Fibroblast of lung (primary cell): ENCODE data around the gene RNF181. TPM values are rescaled to one million over a fixed set of nuclear protein-coding genes. Genes with fewer than 3 reads are reported as not detected.
A peak's percentile ranks its signal among the peaks of the same experiment; 100 is the strongest.

Source experiments
- DNase-seq, 2 donors: peaks; one replicate each; pipeline versions ENCODE4 v3.0.0 to v3.0.0-alpha.2; 2010; ENCODE audit warnings: low read depth in 2 of 2
- H2AFZ ChIP-seq: 2 replicates; pipeline ENCODE4 v1.5.1; 2012; ENCODE audit warnings: low read length, control low read depth, inconsistent platforms
- H3K27ac ChIP-seq: 2 replicates; pipeline ENCODE4 v1.5.1; 2011; ENCODE audit warnings: low read length, control low read depth; ENCODE audit not compliant: insufficient read depth
- H3K27me3 ChIP-seq: 2 replicates; pipeline ENCODE4 v1.5.1; 2011; ENCODE audit warnings: mild to moderate bottlenecking, low read length; ENCODE audit not compliant: control insufficient read depth, insufficient read depth
- H3K36me3 ChIP-seq: 2 replicates; pipeline ENCODE4 v1.5.1; 2011; ENCODE audit warnings: low read length; ENCODE audit not compliant: control insufficient read depth, insufficient read depth
- H3K4me1 ChIP-seq: 2 replicates; pipeline ENCODE4 v1.5.1; 2011; ENCODE audit warnings: low read length; ENCODE audit not compliant: control insufficient read depth, insufficient read depth; ENCODE audit errors: extremely low read depth
- H3K4me2 ChIP-seq: 2 replicates; pipeline ENCODE4 v1.5.1; 2011; ENCODE audit warnings: low read length, control low read depth; ENCODE audit not compliant: insufficient read depth; ENCODE audit errors: extremely low read depth
- H3K4me3 ChIP-seq, 4 experiments: fragments of 200-600 bp in 1 of 4; sonication (generic) in 1 of 4; replicated peaks in 1 of 4; 2 replicates each; pipeline ENCODE4 v1.5.1; 2011 to 2016; ENCODE audit warnings: low read length in 4 of 4, low read depth in 3 of 4, mild to moderate bottlenecking in 3 of 4, control low read depth in 2 of 4, inconsistent platforms in 1 of 4, mixed read lengths in 1 of 4; ENCODE audit not compliant: insufficient read depth in 1 of 4; ENCODE audit errors: control extremely low read depth in 1 of 4
- H3K79me2 ChIP-seq: 2 replicates; pipeline ENCODE4 v1.5.1; 2012; ENCODE audit warnings: mild to moderate bottlenecking, low read length, inconsistent platforms; ENCODE audit not compliant: control insufficient read depth, insufficient read depth
- H3K9ac ChIP-seq: 2 replicates; pipeline ENCODE4 v1.5.1; 2011; ENCODE audit warnings: mild to moderate bottlenecking, low read length, control low read depth; ENCODE audit not compliant: insufficient read depth
- H3K9me3 ChIP-seq: 2 replicates; pipeline ENCODE4 v1.5.1; 2012; ENCODE audit warnings: low read depth, low read length; ENCODE audit not compliant: control insufficient read depth, insufficient read depth
- H4K20me1 ChIP-seq: 2 replicates; pipeline ENCODE4 v1.5.1; 2011; ENCODE audit warnings: low read length; ENCODE audit not compliant: control insufficient read depth, insufficient read depth; ENCODE audit errors: extremely low read depth
- EZH2 ChIP-seq: IDR thresholded peaks from 2 replicates; pipeline ENCODE4 v1.5.1; 2012; ENCODE audit warnings: low read length, control low read depth, mild to moderate bottlenecking; ENCODE audit errors: missing control alignments
- polyA plus RNA-seq, 2 donors: library from polyadenylated mRNA; depleted of rRNA in 1 of 2; stranded (reverse) in 1 of 2; unstranded in 1 of 2; fragments of >200 nt; gene quantifications; 2 replicates each; pipeline ENCODE4 v1.2.1, GENCODE V29; 2011 to 2012; ENCODE audit warnings: missing spikeins in 1 of 2
- total RNA-seq: library from RNA; depleted of rRNA; stranded (reverse); fragments of >200 nt; gene quantifications from 2 replicates; pipeline ENCODE4 v1.2.1, GENCODE V29; 2014
- TF ChIP-seq, protein P1 (sequence below), 2 donors: IDR thresholded peaks in 1 of 2; conservative IDR thresholded peaks in 1 of 2; 1 replicate in 1 of 2; 2 replicates in 1 of 2; pipeline ENCODE4 v1.5.1; 2011 to 2012; ENCODE audit warnings: low read length in 2 of 2, control low read depth in 1 of 2, inconsistent platforms in 1 of 2, low read depth in 1 of 2, mild to moderate bottlenecking in 1 of 2

Gene RNF181
- total and polyA plus RNA-seq, 2 donors (not counting 1 experiment from before 2014, with no cell fraction given), result 247 to 276 TPM

DNA sequence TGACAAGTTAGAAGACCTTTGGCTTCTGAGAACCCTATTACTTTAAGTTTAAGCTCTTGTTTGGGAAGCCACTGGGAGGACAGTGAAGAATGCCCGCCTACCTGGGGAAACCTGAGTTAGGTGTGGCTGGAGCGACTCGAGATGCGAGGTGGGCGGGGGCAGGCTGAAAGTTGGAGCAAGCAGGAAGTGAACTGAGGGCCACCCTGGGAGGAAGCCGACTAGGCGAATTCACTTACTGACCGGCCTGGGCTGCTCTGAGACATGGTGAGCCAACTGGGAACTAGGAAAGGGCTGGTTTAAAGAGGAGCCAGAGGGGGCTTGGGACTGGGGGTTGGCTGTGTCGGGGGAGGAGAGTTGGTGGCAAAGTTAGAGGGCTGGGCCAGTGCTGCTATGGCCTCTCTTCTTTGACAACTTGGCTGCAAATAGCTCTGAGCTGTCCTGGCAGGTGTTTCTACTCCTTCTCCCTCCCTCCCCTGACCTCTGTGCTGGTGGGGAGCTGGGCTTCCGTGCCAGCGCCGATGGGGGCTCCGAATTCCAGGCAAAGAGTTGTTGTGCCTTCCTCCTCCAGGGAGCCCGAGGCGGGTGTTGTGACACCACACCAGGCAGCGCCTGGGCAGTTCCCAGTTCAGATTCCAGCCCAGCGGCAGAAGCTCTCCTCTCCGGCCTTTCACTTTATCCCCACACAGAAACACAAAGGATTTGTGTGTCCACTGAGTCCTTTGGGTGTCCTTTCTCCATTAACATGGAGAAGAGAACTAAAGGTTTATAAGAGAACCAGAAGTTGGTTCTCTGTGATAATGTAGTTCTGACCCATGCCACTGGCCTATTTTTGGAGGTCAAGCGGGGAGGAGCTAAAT, 17.9 kb upstream of the RNF181 start, which contains the start of gene VAMP8:
Gene VAMP8 (plus strand): TSS at position 201 of the 857 bp plus-strand sequence. CDS start 61 bp downstream, at position 262.
- H3K4me3 ChIP-seq, result peak within 1 kb of the TSS in 1 of 4 experiments; percentile 27
- H3K9me3 ChIP-seq, result no peaks in the 10 kb centered on the region
- peak within 1 kb of the TSS; percentile 61 for H3K4me2 ChIP-seq
- no peaks in the 10 kb centered on the region for H3K79me2 ChIP-seq
- no peaks in the 10 kb centered on the region for H4K20me1 ChIP-seq
- DNase-seq, result no peak
- peaks cover 20% of the 10 kb centered on the region for H3K4me1 ChIP-seq
- peak within 1 kb of the TSS; percentile 21 for H3K9ac ChIP-seq
- H2AFZ ChIP-seq, result peak within 1 kb of the TSS; percentile 76
- no peaks in the 10 kb centered on the region for H3K27me3 ChIP-seq
- peak within 1 kb of the TSS; percentile 71 for H3K27ac ChIP-seq
- TF ChIP-seq EZH2, result no peak
- TF ChIP-seq, protein P1, sequence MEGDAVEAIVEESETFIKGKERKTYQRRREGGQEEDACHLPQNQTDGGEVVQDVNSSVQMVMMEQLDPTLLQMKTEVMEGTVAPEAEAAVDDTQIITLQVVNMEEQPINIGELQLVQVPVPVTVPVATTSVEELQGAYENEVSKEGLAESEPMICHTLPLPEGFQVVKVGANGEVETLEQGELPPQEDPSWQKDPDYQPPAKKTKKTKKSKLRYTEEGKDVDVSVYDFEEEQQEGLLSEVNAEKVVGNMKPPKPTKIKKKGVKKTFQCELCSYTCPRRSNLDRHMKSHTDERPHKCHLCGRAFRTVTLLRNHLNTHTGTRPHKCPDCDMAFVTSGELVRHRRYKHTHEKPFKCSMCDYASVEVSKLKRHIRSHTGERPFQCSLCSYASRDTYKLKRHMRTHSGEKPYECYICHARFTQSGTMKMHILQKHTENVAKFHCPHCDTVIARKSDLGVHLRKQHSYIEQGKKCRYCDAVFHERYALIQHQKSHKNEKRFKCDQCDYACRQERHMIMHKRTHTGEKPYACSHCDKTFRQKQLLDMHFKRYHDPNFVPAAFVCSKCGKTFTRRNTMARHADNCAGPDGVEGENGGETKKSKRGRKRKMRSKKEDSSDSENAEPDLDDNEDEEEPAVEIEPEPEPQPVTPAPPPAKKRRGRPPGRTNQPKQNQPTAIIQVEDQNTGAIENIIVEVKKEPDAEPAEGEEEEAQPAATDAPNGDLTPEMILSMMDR (conservative IDR thresholded peaks at IDR 0.05 in 1 of 2, IDR thresholded peaks at IDR 0.05 in 1 of 2; ENCODE audit: low read depth in 1 of 2, low read length in 2 of 2), result no peak
- no peaks in the 10 kb centered on the region for H3K36me3 ChIP-seq

DNA sequence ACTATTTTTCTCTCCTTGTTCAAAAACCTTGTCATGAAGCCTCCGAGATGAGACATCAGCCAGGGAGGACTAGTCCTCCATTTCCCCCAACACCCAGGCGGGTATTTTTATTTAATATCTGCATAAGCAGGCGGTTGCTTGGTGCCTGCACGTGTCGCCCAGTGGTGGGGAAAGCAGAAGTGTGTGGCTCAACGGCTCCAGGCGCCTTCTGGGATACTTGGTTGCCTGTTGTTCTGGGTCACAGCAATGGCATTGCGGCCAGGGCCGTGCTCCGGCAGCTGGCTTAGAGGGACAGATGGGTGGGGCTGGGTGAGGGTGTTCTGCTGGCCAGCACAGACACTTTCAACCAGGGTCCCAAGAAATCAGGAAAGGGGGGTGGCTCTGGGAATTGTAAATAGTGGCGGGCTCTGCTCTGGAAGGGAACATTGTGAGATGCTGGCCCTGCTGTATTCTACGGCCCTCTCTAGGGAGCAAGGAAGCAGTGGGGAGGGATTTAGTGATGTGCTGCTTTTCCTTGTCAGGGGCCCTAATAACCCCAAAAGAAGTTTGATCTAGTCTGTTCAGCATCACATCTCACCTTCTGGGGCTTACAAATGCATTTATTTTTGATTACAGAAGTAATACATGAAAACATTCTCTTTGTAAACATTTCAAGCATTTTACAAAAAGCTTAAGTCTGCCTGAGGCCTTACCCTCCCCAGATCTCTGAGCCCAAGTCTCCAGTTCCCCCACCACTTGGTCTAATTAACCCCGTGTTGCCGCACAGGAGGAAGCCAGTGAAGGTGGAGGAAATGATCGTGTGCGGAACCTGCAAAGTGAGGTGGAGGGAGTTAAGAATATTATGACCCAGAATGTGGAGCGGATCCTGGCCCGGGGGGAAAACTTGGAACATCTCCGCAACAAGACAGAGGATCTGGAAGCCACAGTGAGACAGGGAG, 17.0 kb upstream of the RNF181 start:
- Histone ChIP-seq H3K36me3 (no peaks in the 10 kb centered on the region), H3K4me1 (peaks cover 20% of the 10 kb centered on the region), H3K4me2 (peak overlapping the region; percentile 70), H3K79me2 (no peaks in the 10 kb centered on the region), H3K9ac (no peak overlapping the region), H3K9me3 (no peaks in the 10 kb centered on the region), H4K20me1 (no peaks in the 10 kb centered on the region), H3K27me3 (no peaks in the 10 kb centered on the region), H3K27ac (peak overlapping the region; percentile 71), H2AFZ (peak overlapping the region; percentile 76), H3K4me3 (peak overlapping the region in 1 of 4 experiments; percentile 3)
- TF ChIP-seq, protein P1 (conservative IDR thresholded peaks at IDR 0.05 in 1 of 2, IDR thresholded peaks at IDR 0.05 in 1 of 2; ENCODE audit: low read depth in 1 of 2, low read length in 2 of 2), result no peak
- no peak for TF ChIP-seq EZH2
- DNase-seq, result no peak
